SJSA1 (cell line): ENCODE data around the gene EPHA6. TPM values are rescaled to one million over a fixed set of nuclear protein-coding genes. Genes with fewer than 3 reads are reported as not detected.
"Not testable (repeated sequence)": the region's sequence is repeated elsewhere in the genome, so short reads cannot be mapped to it uniquely, and the experiment has no call there.

Experiments
- DNase-seq, 2 experiments: peaks; one replicate each; pipeline ENCODE4 v3.0.0-alpha.2; 2015 to 2020; ENCODE audit warnings: low spot score in 2 of 2, low read depth in 1 of 2
- H3K27ac ChIP-seq: fragments of 250-450 bp; sonication (Bioruptor Pico); 2 replicates; pipeline ENCODE4 v1.5.1; 2020; ENCODE audit warnings: mild to moderate bottlenecking, moderate library complexity
- H3K27me3 ChIP-seq: fragments of 250-450 bp; sonication (Bioruptor Pico); replicated peaks from 2 replicates; pipeline ENCODE4 v1.5.1; 2020; ENCODE audit warnings: mild to moderate bottlenecking, moderate library complexity
- H3K36me3 ChIP-seq: fragments of 250-450 bp; sonication (Bioruptor Pico); 2 replicates; pipeline ENCODE4 v1.5.1; 2020; ENCODE audit warnings: mild to moderate bottlenecking
- H3K4me1 ChIP-seq: fragments of 250-450 bp; sonication (Bioruptor Pico); replicated peaks from 2 replicates; pipeline ENCODE4 v1.6.1; 2021; ENCODE audit warnings: mild to moderate bottlenecking
- H3K4me3 ChIP-seq: fragments of 250-450 bp; sonication (Bioruptor Pico); 2 replicates; pipeline ENCODE4 v1.5.1; 2020; ENCODE audit warnings: mild to moderate bottlenecking
- H3K9me3 ChIP-seq: fragments of 250-450 bp; sonication (Bioruptor Pico); replicated peaks from 2 replicates; pipeline ENCODE4 v1.5.1; 2020; ENCODE audit warnings: mild to moderate bottlenecking
- total RNA-seq: library from RNA; depleted of rRNA; stranded (reverse); fragments of >200 nt; shearing (Covaris generic); gene quantifications from 2 replicates; pipeline ENCODE4 v1.2.3, GENCODE V29; 2014

EPHA6 gene
- total RNA-seq, 1 experiment from 2014 or later, result not detected

- DNase-seq, result no peak
- no peaks in the 10 kb centered on the region for H3K4me1 ChIP-seq
- H3K27me3 ChIP-seq, result no peaks in the 10 kb centered on the region
- H3K36me3 ChIP-seq, result no peaks in the 10 kb centered on the region
- no peaks in the 10 kb centered on the region for H3K9me3 ChIP-seq
- H3K27ac ChIP-seq, result no peak overlapping the region
- H3K4me3 ChIP-seq, result no peak overlapping the region
These were observed 196.7 kb downstream of the EPHA6 start for GRCh38 chr3:97010881-97011657.

DNA sequence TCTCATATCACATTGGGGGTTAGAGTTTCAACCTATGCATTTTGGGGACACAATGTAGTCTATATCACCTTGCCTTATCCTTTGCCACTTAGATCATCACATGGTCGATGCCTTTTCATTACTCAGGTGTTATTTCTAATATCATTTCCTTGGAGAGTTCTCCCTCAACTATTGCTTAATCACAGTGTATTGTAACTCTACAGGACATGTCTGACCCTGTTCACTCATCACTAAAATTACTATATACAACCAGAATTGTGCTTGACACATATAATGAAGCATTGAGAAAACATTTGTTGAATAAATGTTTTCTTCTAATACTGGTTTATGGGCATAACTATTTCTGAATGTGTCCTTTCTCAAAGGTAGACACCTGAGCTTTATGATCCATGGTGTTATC lies 207.4 kb downstream of the EPHA6 start:
- Histone ChIP-seq H3K4me3 (no peak overlapping the region), H3K4me1 (no peaks in the 10 kb centered on the region), H3K36me3 (no peaks in the 10 kb centered on the region), H3K9me3 (no peaks in the 10 kb centered on the region), H3K27me3 (no peaks in the 10 kb centered on the region), H3K27ac (no peak overlapping the region)
- DNase-seq, result no peak

GRCh38 chr3:97025612-97026011 lies 211.2 kb downstream of the EPHA6 start:
- H3K4me3 ChIP-seq, H3K36me3 ChIP-seq, H3K4me1 ChIP-seq, H3K27ac ChIP-seq, DNase-seq, H3K27me3 ChIP-seq, H3K9me3 ChIP-seq: not testable (repeated sequence)

DNA sequence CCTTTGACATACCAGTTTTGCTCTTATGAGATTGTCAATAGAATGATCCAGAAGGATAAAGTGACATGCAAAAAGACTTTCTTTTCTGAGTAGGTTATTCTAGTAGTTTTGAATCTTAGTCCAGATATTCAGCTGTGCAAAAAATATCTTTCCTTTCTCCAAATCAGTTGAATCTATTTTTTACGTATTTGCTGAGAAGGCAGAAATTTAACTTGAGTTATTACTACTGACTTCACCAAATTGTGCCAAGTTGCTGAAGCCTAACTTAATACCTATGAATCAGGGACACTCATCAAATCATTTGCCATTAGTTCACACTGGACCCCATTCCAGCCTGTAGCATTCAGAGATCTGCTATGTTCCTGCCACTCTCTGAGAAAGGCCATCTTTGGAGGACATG lies 215.6 kb downstream of the EPHA6 start:
- no peak for DNase-seq
- H3K27ac ChIP-seq, result no peak overlapping the region

GRCh38 chr3:97037294-97037943 lies 223.0 kb downstream of the EPHA6 start:
- H3K27ac ChIP-seq, result no peak overlapping the region
- no peaks in the 10 kb centered on the region for H3K9me3 ChIP-seq
- H3K4me1 ChIP-seq, result no peaks in the 10 kb centered on the region
- H3K4me3 ChIP-seq, result no peak overlapping the region
- H3K27me3 ChIP-seq, result no peaks in the 10 kb centered on the region
- H3K36me3 ChIP-seq, result no peaks in the 10 kb centered on the region
- no peak for DNase-seq

More for the DNA sequence above, 215.6 kb downstream of the EPHA6 start:
- no peaks in the 10 kb centered on the region for H3K27me3 ChIP-seq
- H3K4me1 ChIP-seq, result no peaks in the 10 kb centered on the region
- no peak overlapping the region for H3K4me3 ChIP-seq
- no peaks in the 10 kb centered on the region for H3K36me3 ChIP-seq
- H3K9me3 ChIP-seq, result no peaks in the 10 kb centered on the region; the same call in 1 of the 2 replicates

- no peak for DNase-seq
- Histone ChIP-seq H3K4me1 (no peaks in the 10 kb centered on the region), H3K27me3 (no peaks in the 10 kb centered on the region), H3K36me3 (no peaks in the 10 kb centered on the region), H3K9me3 (no peaks in the 10 kb centered on the region), H3K4me3 (no peak overlapping the region), H3K27ac (no peak overlapping the region)
These were observed 229.0 kb downstream of the EPHA6 start for GRCh38 chr3:97043411-97043810.

- Histone ChIP-seq H3K4me1 (no peaks in the 10 kb centered on the region), H3K36me3 (no peaks in the 10 kb centered on the region), H3K27ac (no peak overlapping the region), H3K4me3 (no peak overlapping the region), H3K27me3 (no peaks in the 10 kb centered on the region), H3K9me3 (no peaks in the 10 kb centered on the region)
- DNase-seq, result no peak
These were observed 243.0 kb downstream of the EPHA6 start for GRCh38 chr3:97057365-97057764.

DNA sequence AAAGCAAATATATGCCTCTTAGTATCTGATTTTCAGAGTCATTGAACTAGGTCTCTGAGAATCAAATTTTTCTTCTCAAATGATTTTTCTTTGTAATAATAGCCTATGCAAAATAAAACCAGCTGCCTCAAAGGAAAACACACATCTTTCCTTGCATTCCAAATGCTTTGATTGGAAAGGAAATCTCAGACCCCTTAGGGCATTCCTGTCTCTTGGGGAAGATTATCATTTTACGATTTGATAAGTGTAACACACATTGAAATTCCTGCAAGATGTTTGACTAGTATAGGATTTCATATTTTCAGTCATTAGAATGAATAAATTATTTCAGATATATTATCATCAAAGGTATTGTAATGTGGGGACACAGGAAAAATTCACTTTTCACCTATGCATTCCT lies 244.8 kb downstream of the EPHA6 start:
- no peaks in the 10 kb centered on the region for H3K4me1 ChIP-seq
- no peak overlapping the region for H3K27ac ChIP-seq
- DNase-seq, result no peak

GRCh38 chr3:97066531-97066930 lies 252.1 kb downstream of the EPHA6 start:
- Histone ChIP-seq H3K36me3 (no peaks in the 10 kb centered on the region), H3K4me3 (no peak overlapping the region), H3K27ac (no peak overlapping the region), H3K9me3 (no peaks in the 10 kb centered on the region), H3K27me3 (no peaks in the 10 kb centered on the region), H3K4me1 (no peaks in the 10 kb centered on the region)
- no peak for DNase-seq

More for the DNA sequence above, 244.8 kb downstream of the EPHA6 start:
- Histone ChIP-seq H3K4me3 (no peak overlapping the region), H3K27me3 (no peaks in the 10 kb centered on the region), H3K36me3 (no peaks in the 10 kb centered on the region), H3K9me3 (no peaks in the 10 kb centered on the region)

- Histone ChIP-seq H3K27me3 (no peaks in the 10 kb centered on the region), H3K4me1 (no peaks in the 10 kb centered on the region), H3K4me3 (no peak overlapping the region), H3K27ac (no peak overlapping the region), H3K36me3 (no peaks in the 10 kb centered on the region), H3K9me3 (no peaks in the 10 kb centered on the region)
- DNase-seq, result no peak
These were observed 255.9 kb downstream of the EPHA6 start for GRCh38 chr3:97070302-97070701.

- Histone ChIP-seq H3K4me3 (no peak overlapping the region), H3K27ac (no peak overlapping the region), H3K36me3 (no peaks in the 10 kb centered on the region), H3K9me3 (no peaks in the 10 kb centered on the region), H3K4me1 (no peaks in the 10 kb centered on the region), H3K27me3 (no peaks in the 10 kb centered on the region)
- DNase-seq, result no peak
These were observed 260.2 kb downstream of the EPHA6 start for GRCh38 chr3:97074546-97074945.

DNA sequence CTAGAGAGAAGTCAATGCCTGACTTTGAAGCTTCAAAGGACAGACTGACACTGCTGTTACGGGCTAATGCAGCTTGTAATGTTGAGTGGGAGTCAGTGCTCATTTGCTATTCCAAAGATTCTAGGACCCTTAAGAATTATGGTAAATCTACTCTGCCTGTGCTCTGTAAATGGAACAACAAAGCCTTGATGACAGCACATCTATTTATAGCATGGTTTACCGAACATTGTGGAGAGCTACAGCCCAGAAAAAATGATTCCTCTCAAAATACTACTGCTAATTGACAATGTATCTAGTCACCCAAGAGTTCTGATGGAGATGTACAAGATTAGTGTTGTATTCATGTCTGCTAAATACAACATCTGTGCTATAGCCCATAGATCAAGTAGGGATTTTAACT lies 262.3 kb downstream of the EPHA6 start:
- no peak for DNase-seq
- H3K27ac ChIP-seq, result no peak overlapping the region
- H3K9me3 ChIP-seq, result no peaks in the 10 kb centered on the region

DNA sequence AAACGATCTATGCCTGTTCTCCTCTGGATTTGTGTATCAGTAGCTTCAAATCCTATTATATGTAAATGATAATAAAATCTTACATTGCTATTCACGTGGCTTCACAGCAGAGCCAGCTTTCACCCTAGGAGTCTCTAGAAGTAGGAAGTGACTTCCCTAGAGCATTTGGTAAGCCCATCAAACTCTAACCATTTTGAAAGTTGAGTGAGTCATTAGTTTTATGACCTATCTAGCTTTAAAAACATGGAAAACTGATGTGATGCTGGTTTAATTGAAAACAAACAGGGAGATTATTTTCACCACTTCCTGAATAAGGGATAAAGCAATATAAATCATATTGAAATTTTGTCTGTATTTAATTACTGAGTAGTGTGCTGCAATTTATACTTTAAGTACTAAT lies 275.2 kb downstream of the EPHA6 start:
- Histone ChIP-seq H3K4me3 (no peak overlapping the region), H3K9me3 (no peaks in the 10 kb centered on the region), H3K4me1 (no peaks in the 10 kb centered on the region), H3K27me3 (no peaks in the 10 kb centered on the region), H3K36me3 (no peaks in the 10 kb centered on the region), H3K27ac (no peak overlapping the region)
- DNase-seq, result no peak

More for the DNA sequence above, 262.3 kb downstream of the EPHA6 start:
- Histone ChIP-seq H3K27me3 (no peaks in the 10 kb centered on the region), H3K4me3 (no peak overlapping the region), H3K4me1 (no peaks in the 10 kb centered on the region), H3K36me3 (no peaks in the 10 kb centered on the region)

- H3K27me3 ChIP-seq, result no peaks in the 10 kb centered on the region
- no peaks in the 10 kb centered on the region for H3K4me1 ChIP-seq
- no peaks in the 10 kb centered on the region for H3K36me3 ChIP-seq
- no peak for DNase-seq
- H3K4me3 ChIP-seq, result no peak overlapping the region
- no peak overlapping the region for H3K27ac ChIP-seq
- no peaks in the 10 kb centered on the region for H3K9me3 ChIP-seq
These were observed 288.2 kb downstream of the EPHA6 start for GRCh38 chr3:97102641-97103040.
